ENCODE measurements around the gene PCDH9.

DNA sequence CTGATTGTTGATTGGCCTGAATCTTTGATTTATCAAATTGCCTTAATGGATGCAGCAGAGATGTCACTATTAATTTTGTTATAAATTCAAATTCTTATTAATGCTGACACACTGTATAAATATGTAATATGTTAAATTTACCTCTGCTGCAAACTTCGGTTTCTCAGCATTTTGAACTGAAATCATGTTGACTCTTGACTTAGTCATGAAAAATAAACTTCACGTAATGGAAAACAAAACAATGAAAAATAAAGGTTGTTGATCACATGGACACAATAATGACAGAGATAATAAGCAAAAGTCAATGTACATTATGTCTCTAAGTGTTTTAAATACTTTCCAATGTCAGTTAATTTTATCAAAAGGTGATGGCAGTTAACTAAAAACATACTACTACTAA lies 827.6 kb downstream of the PCDH9 start:
- TF ChIP-seq, protein P1, sequence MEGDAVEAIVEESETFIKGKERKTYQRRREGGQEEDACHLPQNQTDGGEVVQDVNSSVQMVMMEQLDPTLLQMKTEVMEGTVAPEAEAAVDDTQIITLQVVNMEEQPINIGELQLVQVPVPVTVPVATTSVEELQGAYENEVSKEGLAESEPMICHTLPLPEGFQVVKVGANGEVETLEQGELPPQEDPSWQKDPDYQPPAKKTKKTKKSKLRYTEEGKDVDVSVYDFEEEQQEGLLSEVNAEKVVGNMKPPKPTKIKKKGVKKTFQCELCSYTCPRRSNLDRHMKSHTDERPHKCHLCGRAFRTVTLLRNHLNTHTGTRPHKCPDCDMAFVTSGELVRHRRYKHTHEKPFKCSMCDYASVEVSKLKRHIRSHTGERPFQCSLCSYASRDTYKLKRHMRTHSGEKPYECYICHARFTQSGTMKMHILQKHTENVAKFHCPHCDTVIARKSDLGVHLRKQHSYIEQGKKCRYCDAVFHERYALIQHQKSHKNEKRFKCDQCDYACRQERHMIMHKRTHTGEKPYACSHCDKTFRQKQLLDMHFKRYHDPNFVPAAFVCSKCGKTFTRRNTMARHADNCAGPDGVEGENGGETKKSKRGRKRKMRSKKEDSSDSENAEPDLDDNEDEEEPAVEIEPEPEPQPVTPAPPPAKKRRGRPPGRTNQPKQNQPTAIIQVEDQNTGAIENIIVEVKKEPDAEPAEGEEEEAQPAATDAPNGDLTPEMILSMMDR (IDR thresholded peaks at IDR 0.05), result no peak
- no peak for TF ChIP-seq POLR2A (IDR thresholded peaks at IDR 0.05)

All from heart left ventricle (tissue), 13 donors.